ENCODE data around the gene STRA8.

STRA8 gene

DNA sequence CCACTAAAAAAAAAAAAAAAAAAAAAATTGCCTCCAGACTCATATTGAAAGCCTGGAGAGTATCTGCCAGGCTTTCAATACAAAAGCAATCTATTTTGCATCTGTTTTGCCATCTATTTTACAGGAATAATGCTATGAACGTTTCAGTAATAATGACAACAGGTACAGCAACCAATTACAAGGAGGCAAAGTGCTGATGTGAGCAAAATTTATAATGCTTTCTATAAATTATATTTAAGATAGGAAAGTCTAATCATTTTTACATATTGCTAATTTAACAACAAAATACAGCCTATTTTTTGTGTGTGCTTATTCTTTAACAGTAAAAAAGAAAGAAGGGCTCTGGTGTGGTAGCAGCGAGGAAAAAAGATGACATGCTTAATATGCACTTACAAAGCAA is 32.3 kb upstream of the STRA8 start:
- no peak for TF ChIP-seq SPI1 (IDR thresholded peaks at IDR 0.05; ENCODE audit: low read depth, low read length)
- no peak for TF ChIP-seq POU2F2 (IDR thresholded peaks at IDR 0.05; ENCODE audit: low read depth, low read length)
- no peak for TF ChIP-seq POLR2AphosphoS5 (IDR thresholded peaks at IDR 0.05; ENCODE audit: low read depth, low read length)
- TF ChIP-seq POLR2A (IDR thresholded peaks at IDR 0.05; ENCODE audit: low read depth, low read length), result no peak
- no peak for TF ChIP-seq TAF1 (IDR thresholded peaks at IDR 0.05; ENCODE audit: low read depth, low read length)
- no peak for TF ChIP-seq PAX5 (IDR thresholded peaks at IDR 0.05; ENCODE audit: insufficient read depth, low read length, severe bottlenecking)
- no peak for DNase-seq (ENCODE audit: insufficient read length, low spot score)
- no peak for FAIRE-seq

DNA sequence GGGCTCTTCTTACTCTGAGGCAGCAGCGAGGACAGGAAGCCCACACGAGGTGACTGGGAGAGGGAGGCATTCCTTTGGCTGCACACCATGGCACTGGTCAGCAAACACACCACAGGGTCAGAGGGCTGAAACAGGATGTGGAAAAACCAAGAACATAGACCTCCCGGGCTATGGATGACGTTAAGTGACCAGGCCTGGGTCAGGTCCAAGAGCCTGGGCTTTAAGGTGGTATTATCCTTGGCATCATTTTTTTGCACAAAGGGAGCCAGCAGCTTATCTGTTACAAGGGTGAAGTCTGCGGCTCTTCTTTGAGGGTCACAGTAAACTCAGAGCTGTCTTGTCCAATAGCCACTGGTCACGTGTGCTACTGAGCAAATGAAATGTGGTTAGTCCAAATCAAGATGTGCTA is 29.3 kb upstream of the STRA8 start:
- DNase-seq (ENCODE audit: insufficient read length, low spot score) (no peak), FAIRE-seq (no peak)
- TF ChIP-seq POLR2AphosphoS5 (IDR thresholded peaks at IDR 0.05; ENCODE audit: low read depth, low read length) (no peak), POLR2A (IDR thresholded peaks at IDR 0.05; ENCODE audit: low read depth, low read length) (no peak), PAX5 (IDR thresholded peaks at IDR 0.05; ENCODE audit: insufficient read depth, low read length, severe bottlenecking) (no peak), SPI1 (IDR thresholded peaks at IDR 0.05; ENCODE audit: low read depth, low read length) (no peak), TAF1 (IDR thresholded peaks at IDR 0.05; ENCODE audit: low read depth, low read length) (no peak), POU2F2 (IDR thresholded peaks at IDR 0.05; ENCODE audit: low read depth, low read length) (no peak)

DNA sequence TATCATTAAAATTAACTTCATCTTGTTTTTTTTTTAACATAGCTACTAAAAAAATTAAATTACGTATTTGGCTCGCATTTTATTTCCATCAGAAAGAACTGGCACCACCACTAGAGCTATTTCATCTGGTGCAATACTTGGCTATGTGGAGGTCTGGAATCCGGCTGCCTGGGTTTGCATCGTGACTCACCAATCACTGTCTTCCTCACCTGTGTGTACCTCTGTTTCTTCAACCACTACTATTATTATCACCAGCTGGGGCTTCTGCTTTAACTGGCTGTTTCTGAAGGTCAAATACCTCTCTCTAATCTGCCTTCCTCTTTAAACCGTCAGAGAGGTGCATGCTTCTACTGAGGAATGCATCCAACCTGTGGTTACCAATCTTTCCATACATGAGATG is 28.8 kb upstream of the STRA8 start:
- TF ChIP-seq TAF1 (IDR thresholded peaks at IDR 0.05; ENCODE audit: low read depth, low read length), result no peak
- no peak for TF ChIP-seq POU2F2 (IDR thresholded peaks at IDR 0.05; ENCODE audit: low read depth, low read length)
- no peak for TF ChIP-seq SPI1 (IDR thresholded peaks at IDR 0.05; ENCODE audit: low read depth, low read length)
- no peak for TF ChIP-seq POLR2AphosphoS5 (IDR thresholded peaks at IDR 0.05; ENCODE audit: low read depth, low read length)
- TF ChIP-seq PAX5 (IDR thresholded peaks at IDR 0.05; ENCODE audit: insufficient read depth, low read length, severe bottlenecking), result no peak
- TF ChIP-seq POLR2A (IDR thresholded peaks at IDR 0.05; ENCODE audit: low read depth, low read length), result no peak
- FAIRE-seq (no peak), DNase-seq (ENCODE audit: insufficient read length, low spot score) (no peak)

DNA sequence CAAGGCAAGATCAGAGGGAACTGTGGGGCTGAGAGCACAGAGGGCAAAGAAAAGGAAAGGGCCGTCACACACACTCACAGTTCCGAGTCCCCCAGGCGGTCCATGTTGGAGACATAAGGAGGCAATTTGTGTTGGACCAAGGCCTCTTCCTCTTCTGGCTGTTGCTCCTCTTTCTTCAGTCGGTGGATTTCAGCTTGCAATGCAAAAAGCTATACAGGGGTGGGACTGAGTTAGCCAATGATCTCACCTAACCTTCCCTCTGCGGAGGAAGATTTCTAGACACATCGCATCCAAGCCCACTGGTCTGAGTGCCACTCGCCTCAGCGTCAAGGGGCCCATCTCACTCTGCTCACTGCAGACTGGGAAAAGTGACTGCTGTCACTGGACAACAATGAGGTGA is 27.8 kb upstream of the STRA8 start:
- no peak for FAIRE-seq

DNA sequence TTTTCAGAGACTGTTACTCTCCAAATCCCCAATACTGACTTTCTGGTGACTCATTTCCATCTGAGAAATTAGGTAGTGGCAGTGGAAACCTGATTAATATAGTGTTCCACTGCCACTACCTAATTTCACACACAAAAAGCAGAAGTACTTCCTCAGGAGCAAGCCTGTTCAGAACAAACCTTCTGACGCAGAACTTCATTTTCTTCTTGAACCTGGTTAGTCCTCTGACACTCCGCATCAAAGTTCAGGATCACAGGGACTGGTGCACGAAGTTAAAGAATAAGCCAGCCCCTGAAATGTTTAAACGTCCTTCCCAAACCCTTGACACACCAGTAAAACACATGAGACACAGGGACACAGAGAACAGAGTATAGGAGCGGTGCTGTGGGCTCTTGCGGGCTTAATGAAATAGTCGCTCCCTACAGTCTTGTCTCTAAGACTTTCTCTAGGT is 26.7 kb upstream of the STRA8 start:
- TF ChIP-seq SPI1 (IDR thresholded peaks at IDR 0.05; ENCODE audit: low read depth, low read length) (peak; percentile 84), POLR2A (IDR thresholded peaks at IDR 0.05; ENCODE audit: low read depth, low read length) (no peak)
- FAIRE-seq, result peak; percentile 23

More for the DNA sequence above, 27.8 kb upstream of the STRA8 start:
- no peak for DNase-seq (ENCODE audit: insufficient read length, low spot score)
- TF ChIP-seq TAF1 (IDR thresholded peaks at IDR 0.05; ENCODE audit: low read depth, low read length) (no peak), POLR2A (IDR thresholded peaks at IDR 0.05; ENCODE audit: low read depth, low read length) (no peak), PAX5 (IDR thresholded peaks at IDR 0.05; ENCODE audit: insufficient read depth, low read length, severe bottlenecking) (no peak), POU2F2 (IDR thresholded peaks at IDR 0.05; ENCODE audit: low read depth, low read length) (no peak), POLR2AphosphoS5 (IDR thresholded peaks at IDR 0.05; ENCODE audit: low read depth, low read length) (no peak), SPI1 (IDR thresholded peaks at IDR 0.05; ENCODE audit: low read depth, low read length) (no peak)

DNA sequence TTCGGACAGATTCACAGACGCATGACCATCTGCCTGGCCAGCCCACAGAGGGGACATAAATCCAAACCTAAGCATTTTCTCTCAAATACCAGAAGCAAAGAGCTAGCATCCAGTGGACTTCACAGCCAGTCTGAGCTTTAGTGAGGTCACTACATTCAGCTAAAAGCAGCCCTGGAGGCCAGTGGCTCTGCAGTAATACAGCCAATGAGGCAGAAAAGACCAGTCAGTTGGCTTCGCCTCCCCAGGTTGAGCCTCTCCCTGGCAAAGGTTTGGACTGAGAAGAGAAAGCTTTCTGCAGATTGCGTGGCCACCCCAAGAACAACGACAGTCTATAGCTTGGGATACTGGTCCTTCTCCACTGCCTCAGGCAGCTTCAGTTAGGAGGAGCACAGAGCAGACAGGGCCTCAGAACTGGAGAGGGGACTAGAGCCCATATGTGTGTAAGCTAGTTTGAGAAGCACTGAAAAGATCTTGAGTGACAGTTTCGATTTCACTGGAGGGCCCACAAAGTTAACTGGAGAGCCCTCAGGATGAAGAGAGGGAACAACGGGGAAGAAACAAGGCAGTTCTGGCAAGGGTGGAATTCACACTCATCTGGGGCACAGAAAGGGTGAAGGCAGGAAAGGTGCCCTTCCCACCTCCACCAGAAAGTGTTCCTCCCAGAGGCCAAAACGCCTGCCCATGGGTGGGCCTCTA is 26.1 kb upstream of the STRA8 start:
- TF ChIP-seq POLR2AphosphoS5 (IDR thresholded peaks at IDR 0.05; ENCODE audit: low read depth, low read length), result no peak
- 0 out of 2 replicates have a peak, but pooled peaks have one; percentile 15 for TF ChIP-seq TAF1 (IDR thresholded peaks at IDR 0.05; ENCODE audit: low read depth, low read length)
- FAIRE-seq (no peak), DNase-seq (ENCODE audit: insufficient read length, low spot score) (no peak)

More for the DNA sequence above, 26.7 kb upstream of the STRA8 start:
- DNase-seq (ENCODE audit: insufficient read length, low spot score), result no peak

DNA sequence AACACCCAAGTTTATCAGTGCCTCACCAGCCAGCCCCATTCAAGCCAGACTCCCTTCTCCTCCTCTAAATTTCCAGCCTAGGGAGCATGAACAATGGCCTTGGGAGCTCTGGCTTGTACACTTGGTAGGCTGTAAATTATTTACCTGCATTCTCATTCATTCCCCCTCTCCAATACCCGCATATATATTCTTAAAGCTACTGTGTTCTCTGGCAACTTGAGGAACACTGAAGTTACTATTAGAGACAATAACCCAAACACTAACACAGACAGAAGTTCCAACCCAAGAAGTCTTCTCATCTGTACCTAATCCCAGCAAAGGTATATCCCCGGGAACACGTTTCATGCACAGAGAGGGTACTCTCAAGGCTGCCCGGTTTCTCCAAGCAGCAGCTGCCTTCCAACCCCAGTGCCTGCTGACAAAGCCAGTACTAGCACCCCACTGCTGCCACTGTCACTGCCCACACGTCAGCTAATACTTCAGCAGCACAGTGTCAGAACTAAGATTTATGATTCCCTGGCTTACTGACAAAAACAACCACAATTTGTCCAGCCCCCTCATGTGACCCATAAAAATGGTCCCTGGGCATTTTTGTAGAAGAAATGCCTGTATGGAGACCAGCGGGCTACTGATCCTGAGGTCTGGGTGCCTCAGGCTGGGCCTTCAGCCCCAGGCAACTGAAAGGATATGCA is 25.4 kb upstream of the STRA8 start:
- no peak for TF ChIP-seq POLR2A (IDR thresholded peaks at IDR 0.05; ENCODE audit: low read depth, low read length)
- TF ChIP-seq POU2F2 (IDR thresholded peaks at IDR 0.05; ENCODE audit: low read depth, low read length), result 0 out of 2 replicates have a peak, but pooled peaks have one; percentile 16
- no peak for DNase-seq (ENCODE audit: insufficient read length, low spot score)
- no peak for FAIRE-seq

DNA sequence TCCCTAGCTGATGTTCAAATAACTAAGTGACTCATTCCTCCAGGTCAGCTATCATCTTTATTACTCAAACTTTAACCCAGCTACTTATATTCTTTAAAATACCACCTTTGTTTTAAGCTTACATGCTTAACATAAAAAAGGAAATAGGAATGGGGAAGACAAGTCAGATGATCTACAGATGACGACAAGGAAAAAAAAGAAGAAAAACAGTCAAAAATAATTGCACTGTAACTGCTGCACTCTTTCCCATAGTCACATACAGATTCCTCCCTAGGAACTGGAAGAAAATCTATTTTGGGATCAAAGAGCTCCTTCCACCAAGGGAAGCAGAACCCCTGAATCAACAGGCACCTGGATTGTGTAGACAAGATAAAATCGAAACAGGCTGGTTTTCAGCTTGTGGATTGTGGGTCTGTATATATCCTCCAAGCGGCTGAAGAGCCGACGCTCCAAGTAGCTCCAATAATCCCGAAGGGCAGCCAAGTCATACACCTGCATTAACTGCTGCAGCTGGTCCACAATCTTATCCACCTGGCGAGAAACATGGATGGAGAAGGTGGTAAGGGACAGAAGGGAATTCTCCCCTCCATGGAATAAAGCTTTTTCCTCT is 24.3 kb upstream of the STRA8 start:
- FAIRE-seq (no peak), DNase-seq (ENCODE audit: insufficient read length, low spot score) (no peak)
- no peak for TF ChIP-seq POLR2A (IDR thresholded peaks at IDR 0.05; ENCODE audit: low read depth, low read length)
- TF ChIP-seq POU2F2 (IDR thresholded peaks at IDR 0.05; ENCODE audit: low read depth, low read length), result no peak
- no peak for TF ChIP-seq TAF1 (IDR thresholded peaks at IDR 0.05; ENCODE audit: low read depth, low read length)
- no peak for TF ChIP-seq SPI1 (IDR thresholded peaks at IDR 0.05; ENCODE audit: low read depth, low read length)
- no peak for TF ChIP-seq POLR2AphosphoS5 (IDR thresholded peaks at IDR 0.05; ENCODE audit: low read depth, low read length)
- no peak for TF ChIP-seq PAX5 (IDR thresholded peaks at IDR 0.05; ENCODE audit: insufficient read depth, low read length, severe bottlenecking)

DNA sequence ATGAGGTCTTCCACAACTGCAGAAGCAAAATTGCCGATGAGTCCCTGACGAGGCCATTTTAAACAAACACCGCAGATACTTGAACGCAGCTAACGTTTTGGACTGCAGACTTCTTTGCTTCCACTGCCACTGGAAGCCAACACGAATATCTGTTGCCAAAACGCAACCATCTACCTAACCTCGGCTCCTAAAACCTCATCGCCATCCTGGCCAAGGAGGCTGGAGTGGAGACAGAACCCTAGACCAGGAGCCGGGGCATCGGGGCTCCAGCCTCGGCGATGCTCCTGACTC is 22.8 kb upstream of the STRA8 start:
- DNase-seq (ENCODE audit: insufficient read length, low spot score), result no peak
- FAIRE-seq, result no peak
- TF ChIP-seq TAF1 (IDR thresholded peaks at IDR 0.05; ENCODE audit: low read depth, low read length) (no peak), POLR2A (IDR thresholded peaks at IDR 0.05; ENCODE audit: low read depth, low read length) (no peak), SPI1 (IDR thresholded peaks at IDR 0.05; ENCODE audit: low read depth, low read length) (no peak), PAX5 (IDR thresholded peaks at IDR 0.05; ENCODE audit: insufficient read depth, low read length, severe bottlenecking) (no peak), POLR2AphosphoS5 (IDR thresholded peaks at IDR 0.05; ENCODE audit: low read depth, low read length) (no peak), POU2F2 (IDR thresholded peaks at IDR 0.05; ENCODE audit: low read depth, low read length) (no peak)
